Left cardiac atrium (tissue), 4 donors: ENCODE data around the gene RFPL3. TPM values are rescaled to one million over a fixed set of nuclear protein-coding genes. Genes with fewer than 3 reads are reported as not detected.
"Not testable (repeated sequence)": the region's sequence is repeated elsewhere in the genome, so short reads cannot be mapped to it uniquely, and the experiment has no call there.

Experiments used
- ATAC-seq, 2 donors: fragments of 200-7000 bp; cut with Tn5 transposase; one replicate each; pipeline ENCODE4 v1.9.1; 2020; ENCODE audit warnings: mild to moderate bottlenecking in 2 of 2, moderate library complexity in 2 of 2
- DNase-seq: peaks from one replicate; pipeline ENCODE4 v3.0.0-alpha.2; 2020
- intact Hi-C, 2 donors: fragments of 100-400 bp; cut with DNase I; formaldehyde crosslinking; loops; one replicate each; pipeline versions ENCODE4 v1.14.1 to v1.15.1; 2022 to 2023
- total RNA-seq, 2 donors: library from RNA; stranded (reverse); fragmentation: NEBNext Ultra II Directional; extraction: Animal tissue kit (Norgen Biotek cat#: 25700); gene quantifications; one replicate each; pipeline ENCODE4 v1.2.1, GENCODE V29; 2021
- donor health status: DM: no; HTN: yes; CAD: no.
- donor health status: DM: no; HTN: yes; CAD: no; lungs with severe emphysema.
- donor health status: DM: yes; HTN: yes; CAD: no.
- donor health status: Dilated cardiomyopathy.

RFPL3 gene
- total RNA-seq, 2 donors from 2014 or later, result not detected

DNA sequence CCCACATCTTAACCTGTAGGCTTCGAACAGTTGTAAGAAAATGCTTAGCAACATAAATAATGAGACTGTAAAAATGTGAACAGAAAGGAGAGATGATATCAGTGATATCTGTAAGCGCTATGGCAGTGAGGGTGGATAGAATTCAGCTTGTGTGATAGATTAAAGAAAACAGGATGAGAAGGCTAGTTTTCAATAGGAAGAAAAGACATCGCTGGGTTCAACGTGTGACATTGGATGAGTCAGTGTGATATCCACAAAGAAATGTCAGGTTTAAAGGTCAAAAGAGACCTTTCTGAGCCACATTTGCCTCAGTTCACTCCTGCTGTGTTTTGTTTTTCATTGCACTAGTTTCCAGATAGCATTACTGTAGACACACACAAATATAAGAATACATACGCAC, 13.7 kb upstream of the RFPL3 start:
- no peak for DNase-seq
- no peak for ATAC-seq
- intact Hi-C loops, result no loop called here

DNA sequence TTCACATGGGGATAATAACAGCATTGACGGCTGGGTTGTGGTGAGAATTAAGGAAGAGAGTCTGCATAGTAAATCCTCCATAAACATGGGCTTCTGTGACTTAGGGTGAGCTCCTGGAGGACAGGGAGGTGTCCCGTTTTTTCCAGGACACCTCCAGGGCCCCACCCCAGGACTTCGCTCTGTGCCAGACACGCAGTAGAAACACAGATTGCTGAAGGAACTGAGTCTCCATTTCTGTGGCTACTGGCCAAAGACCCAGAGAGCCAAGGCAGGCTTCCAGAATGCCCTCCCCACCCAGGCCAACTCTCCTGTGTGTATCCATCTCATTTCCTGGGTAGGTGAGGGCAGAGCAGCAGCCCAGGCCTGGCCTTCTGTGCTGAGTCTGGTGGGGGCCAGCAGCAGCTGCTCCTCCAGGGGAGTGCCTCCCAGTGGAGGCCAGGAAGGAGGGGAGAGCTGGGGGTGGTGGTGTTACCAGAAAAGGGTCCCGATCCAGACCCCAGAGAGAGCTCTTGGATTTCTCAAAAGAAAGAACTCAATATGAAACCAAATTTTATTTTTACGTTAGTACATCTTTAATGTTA, 9.5 kb upstream of the RFPL3 start:
- ATAC-seq (no peak), DNase-seq (no peak)
- intact Hi-C loops, result no loop called here

DNA sequence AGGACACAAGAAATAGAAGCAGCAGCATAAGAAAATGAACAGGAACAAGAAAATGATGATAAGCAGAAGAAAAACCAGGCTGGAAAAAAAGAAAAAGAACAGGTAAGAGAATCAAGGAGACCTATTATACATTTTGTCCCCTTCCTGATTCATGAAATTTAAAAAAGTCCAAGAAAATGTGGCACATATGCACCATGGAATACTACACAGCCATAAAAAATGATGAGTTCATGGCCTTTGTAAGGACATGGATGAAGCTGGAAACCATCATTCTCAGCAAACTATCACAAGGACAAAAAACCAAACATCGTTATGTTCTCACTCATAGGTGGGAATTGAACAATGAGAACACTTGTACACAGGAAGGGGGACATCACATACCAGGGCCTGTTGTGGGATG, 5.8 kb upstream of the RFPL3 start:
- intact Hi-C loops, DNase-seq, ATAC-seq: not testable (repeated sequence)

DNA sequence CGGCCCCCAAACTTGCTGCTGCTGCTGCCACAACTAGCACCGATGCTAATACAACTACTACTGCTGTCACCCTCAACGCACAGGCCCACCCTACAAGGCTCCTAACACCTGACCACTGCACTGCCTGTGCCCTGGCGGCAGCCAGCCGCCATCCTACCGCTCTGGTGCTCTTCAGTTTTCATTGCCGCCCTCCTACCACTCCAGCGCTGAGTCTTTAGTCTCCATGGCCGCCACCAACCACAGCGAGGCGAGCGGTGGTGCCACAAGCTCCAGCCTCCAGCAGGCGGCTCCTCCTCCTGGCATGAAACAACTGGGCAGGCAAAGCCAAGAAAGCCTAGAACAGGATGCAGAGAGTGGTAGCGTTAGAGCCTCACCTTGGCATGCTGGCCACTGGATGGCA, 5.0 kb upstream of the RFPL3 start:
- ATAC-seq, result no peak
- DNase-seq, result no peak
- intact Hi-C loops, result no loop called here

DNA sequence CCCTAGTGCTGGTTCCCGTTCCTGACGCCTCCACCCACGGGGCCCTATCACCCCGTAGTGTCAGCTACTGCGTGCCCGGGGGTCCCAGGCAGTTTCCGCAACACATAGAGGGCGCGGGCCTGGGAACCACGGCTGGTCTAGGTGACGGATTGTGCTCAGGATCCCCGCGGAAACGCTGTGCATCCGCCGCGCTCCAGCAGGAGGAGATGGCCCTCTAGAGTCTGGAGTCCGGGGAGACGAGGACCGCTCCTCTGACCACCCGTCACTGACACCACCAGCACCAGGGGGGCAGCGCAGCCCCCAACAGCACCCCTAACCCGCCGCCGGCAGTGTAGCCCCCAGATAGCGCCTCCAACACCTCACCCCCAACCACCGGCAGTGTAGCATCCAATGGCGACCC, 4.4 kb upstream of the RFPL3 start:
- no peak for ATAC-seq
- DNase-seq, result no peak
- intact Hi-C loops, result no loop called here

DNA sequence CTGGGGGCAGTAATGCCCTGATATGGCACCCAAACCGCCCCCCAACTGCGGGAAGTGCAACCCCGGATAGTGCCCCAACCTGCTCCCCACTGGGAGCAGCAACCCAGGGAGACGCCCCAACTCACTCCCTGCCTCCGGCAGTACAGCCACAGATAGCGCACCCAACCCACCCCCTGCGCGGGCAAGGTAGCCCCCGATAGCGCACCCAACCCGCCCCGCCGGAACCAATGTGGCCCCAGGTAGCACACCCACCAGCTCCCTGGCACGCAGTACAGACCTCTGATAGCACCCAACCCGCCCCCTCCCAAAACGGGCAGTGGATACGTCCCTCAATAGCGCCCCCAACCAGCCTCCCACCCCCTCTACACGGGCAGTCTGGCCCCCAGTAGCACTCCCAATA, 3.8 kb upstream of the RFPL3 start:
- DNase-seq, result no peak
- no peak for ATAC-seq
- intact Hi-C loops, result no loop called here

GRCh38 chr22:32354360-32355351, 3.0 kb upstream of the RFPL3 start:
- DNase-seq, result no peak
- no peak for ATAC-seq
- intact Hi-C loops, result no loop called here

DNA sequence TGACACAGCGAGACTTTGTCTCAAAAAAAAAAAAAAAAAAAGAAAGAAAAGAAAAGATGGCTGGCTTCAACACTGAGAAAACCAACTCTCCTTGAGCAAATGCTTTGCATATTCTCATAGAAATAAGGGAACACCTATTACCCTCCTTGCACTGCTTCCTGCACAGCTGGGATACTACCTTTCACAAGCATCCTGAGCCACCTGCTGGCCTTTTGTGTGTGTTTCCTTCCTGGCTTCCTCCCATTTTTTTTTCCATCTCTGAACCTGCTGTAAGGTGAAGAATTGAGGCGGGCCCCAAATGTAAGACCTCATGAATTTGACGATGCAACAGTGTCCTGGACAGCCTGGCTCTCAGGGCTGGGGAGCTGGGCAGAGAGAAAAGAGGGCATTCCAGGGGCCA, 1.9 kb upstream of the RFPL3 start:
- ATAC-seq, result no peak
- no peak for DNase-seq
- intact Hi-C loops, result no loop called here

GRCh38 chr22:32360096-32360495, 2.4 kb downstream of the RFPL3 start:
- intact Hi-C loops, ATAC-seq: not testable (repeated sequence)

GRCh38 chr22:32361257-32361656, 3.6 kb downstream of the RFPL3 start:
- ATAC-seq, result no peak
- intact Hi-C loops, result no loop called here
- no peak for DNase-seq

More at GRCh38 chr22:32360096-32360495, 2.4 kb downstream of the RFPL3 start:
- DNase-seq, result not testable (repeated sequence)

- intact Hi-C loops, result no loop called here
- no peak for ATAC-seq
These were observed 6.5 kb downstream of the RFPL3 start for GRCh38 chr22:32364210-32364609.

GRCh38 chr22:32375678-32376450, 18.2 kb downstream of the RFPL3 start:
- DNase-seq (no peak), ATAC-seq (no peak)
- intact Hi-C loops, result no loop called here

More at GRCh38 chr22:32364210-32364609, 6.5 kb downstream of the RFPL3 start:
- no peak for DNase-seq

- DNase-seq (no peak), ATAC-seq (no peak)
- intact Hi-C loops, result no loop called here
These were observed 19.0 kb downstream of the RFPL3 start for GRCh38 chr22:32376681-32377080.

DNA sequence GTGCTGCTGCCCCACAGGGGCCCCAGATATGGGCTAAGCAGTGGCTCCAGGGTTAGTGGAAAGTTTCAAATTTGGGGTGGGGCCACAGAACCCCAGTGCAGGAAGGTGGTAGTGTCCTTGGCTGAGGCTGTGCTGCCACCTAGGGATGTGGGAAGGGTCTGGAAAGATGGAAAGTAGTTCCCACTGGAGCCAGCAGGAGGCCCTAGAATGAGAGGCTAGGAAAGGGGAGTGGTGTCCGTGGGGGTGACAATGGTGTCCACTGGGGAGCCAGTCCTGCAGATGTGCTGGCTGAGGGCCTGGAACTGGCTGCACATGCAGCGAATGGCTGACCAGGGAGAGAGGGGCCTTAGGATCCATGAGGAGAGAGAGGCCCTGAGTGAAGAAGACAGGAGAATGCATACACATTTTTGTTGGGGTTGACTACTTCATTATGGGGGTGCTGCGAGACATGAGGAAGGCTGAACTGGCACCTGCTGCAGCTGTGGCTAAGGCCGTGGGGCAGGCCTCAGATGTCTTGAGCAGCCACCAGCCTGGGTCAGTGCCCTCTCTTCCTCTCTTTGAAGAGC, 21.1 kb downstream of the RFPL3 start:
- intact Hi-C loops, result no loop called here
- no peak for DNase-seq
- no peak for ATAC-seq

DNA sequence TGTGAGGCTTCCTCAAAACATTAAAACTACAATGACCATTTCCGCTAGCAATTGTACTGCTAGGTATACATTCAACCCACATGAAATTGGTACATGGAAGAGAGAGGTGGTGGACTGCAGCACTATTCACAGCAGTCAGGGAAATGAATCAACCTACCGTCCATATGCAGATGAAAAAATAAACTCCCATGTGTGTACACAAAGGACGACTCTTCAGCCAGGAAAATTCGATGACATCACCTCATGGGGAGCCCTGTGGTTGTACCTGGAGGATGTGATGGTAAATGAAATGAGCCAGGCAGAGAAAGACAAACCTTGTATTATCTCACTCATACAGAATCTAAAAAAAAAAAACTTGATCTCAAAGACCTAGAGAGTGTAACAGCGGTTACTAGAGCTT, 23.3 kb downstream of the RFPL3 start:
- DNase-seq, result no peak
- intact Hi-C loops, result no loop called here
- ATAC-seq, result no peak

GRCh38 chr22:32385681-32386080, 28.0 kb downstream of the RFPL3 start:
- intact Hi-C loops, result no loop called here
- ATAC-seq (no peak), DNase-seq (no peak)

DNA sequence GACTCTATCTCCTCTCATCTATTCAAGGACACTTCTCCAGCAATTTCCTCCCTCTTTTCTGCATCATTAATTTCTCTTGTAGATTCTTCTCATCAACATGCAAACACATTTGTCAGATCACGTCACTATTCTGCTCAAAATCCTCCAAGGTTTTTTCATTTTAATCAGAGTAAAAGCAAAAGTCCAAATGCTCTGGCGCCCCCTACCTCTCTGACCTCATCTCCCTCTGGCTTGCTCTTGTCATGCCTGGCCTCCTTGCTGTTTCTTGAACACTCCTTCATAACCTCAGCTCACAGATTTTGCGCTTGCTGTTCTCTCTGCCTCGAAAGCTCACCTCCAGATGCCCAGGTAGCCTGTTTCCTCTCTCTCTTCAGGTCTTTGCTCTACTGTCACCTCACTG, 32.0 kb downstream of the RFPL3 start:
- ATAC-seq (peak in 1 of 2 donors; percentile 34), DNase-seq (no peak)
- intact Hi-C loops, result no loop called here

DNA sequence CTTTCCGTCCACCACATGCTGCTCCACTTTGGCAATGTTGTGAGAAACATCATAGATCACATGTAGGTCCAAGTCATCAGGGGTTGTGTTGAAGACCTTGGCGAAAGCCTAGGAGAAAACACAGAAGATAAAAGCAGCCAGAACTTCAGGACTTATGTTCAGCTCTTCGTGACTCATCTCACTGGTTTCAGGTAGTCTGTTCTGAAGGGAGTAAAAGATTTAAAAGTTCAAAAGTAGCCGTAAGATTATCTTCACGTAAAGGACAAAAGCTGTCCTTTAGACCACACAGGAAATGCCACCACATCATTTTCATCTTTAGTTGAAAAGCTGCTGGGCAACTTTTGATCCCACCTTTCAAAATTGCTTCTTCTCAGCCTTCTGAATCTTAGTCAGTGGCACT, 37.4 kb downstream of the RFPL3 start:
- intact Hi-C loops, result no loop called here
- DNase-seq, result no peak
- ATAC-seq, result no peak

GRCh38 chr22:32396255-32396654, 38.6 kb downstream of the RFPL3 start:
- intact Hi-C loops, result no loop called here
- DNase-seq, result no peak
- ATAC-seq, result no peak

GRCh38 chr22:32396746-32397145, 39.1 kb downstream of the RFPL3 start:
- ATAC-seq (no peak), DNase-seq (no peak)
- intact Hi-C loops, result no loop called here
